GM21515 (cell line): ENCODE measurements around the gene PEAR1.

Experiments used
- ATAC-seq: cut with Tn5 transposase; IDR thresholded peaks from one replicate; pipeline ENCODE4 v1.9.1; 2021; ENCODE audit not compliant: unreplicated experiment

The PEAR1 gene

GRCh38 chr1:156860113-156860627 is 33.3 kb upstream of the PEAR1 start:
- no peak for ATAC-seq

- ATAC-seq, result no peak
These were observed 32.7 kb upstream of the PEAR1 start, which contains the start of gene NTRK1 for GRCh38 chr1:156860628-156861423. Gene NTRK1, plus strand, starts transcription at chr1:156860865. Its CDS starts 70 bp downstream, at chr1:156860935.

GRCh38 chr1:156862584-156862983 is 30.9 kb upstream of the PEAR1 start:
- no peak for ATAC-seq

- no peak for ATAC-seq
These were observed 30.4 kb upstream of the PEAR1 start for GRCh38 chr1:156862997-156863599.

- no peak for ATAC-seq
These were observed 29.9 kb upstream of the PEAR1 start for GRCh38 chr1:156863631-156864030.

- no peak for ATAC-seq
These were observed 28.7 kb upstream of the PEAR1 start for GRCh38 chr1:156864796-156865195.

GRCh38 chr1:156865258-156865657 is 28.3 kb upstream of the PEAR1 start:
- ATAC-seq, result no peak

GRCh38 chr1:156865865-156866248 is 27.7 kb upstream of the PEAR1 start:
- no peak for ATAC-seq

- no peak for ATAC-seq
These were observed 27.1 kb upstream of the PEAR1 start for GRCh38 chr1:156866249-156866909.

GRCh38 chr1:156868341-156868740 is 25.2 kb upstream of the PEAR1 start:
- no peak for ATAC-seq

GRCh38 chr1:156869455-156869854 is 24.1 kb upstream of the PEAR1 start:
- no peak for ATAC-seq

GRCh38 chr1:156873659-156874058 is 19.9 kb upstream of the PEAR1 start:
- ATAC-seq, result no peak

GRCh38 chr1:156874142-156874541 is 19.4 kb upstream of the PEAR1 start:
- no peak for ATAC-seq

GRCh38 chr1:156874572-156875340 is 18.8 kb upstream of the PEAR1 start:
- ATAC-seq, result no peak

- no peak for ATAC-seq
These were observed 18.2 kb upstream of the PEAR1 start for GRCh38 chr1:156875341-156875615.

- no peak for ATAC-seq
These were observed 17.2 kb upstream of the PEAR1 start for GRCh38 chr1:156876281-156876680.

- no peak for ATAC-seq
These were observed 15.9 kb upstream of the PEAR1 start for GRCh38 chr1:156877433-156878170.

- ATAC-seq, result no peak
These were observed 13.6 kb upstream of the PEAR1 start for GRCh38 chr1:156879876-156880275.

GRCh38 chr1:156880473-156880872 is 13.0 kb upstream of the PEAR1 start:
- no peak for ATAC-seq

- no peak for ATAC-seq
These were observed 12.4 kb upstream of the PEAR1 start for GRCh38 chr1:156881101-156881500.

GRCh38 chr1:156881663-156882062 is 11.9 kb upstream of the PEAR1 start:
- ATAC-seq, result no peak
